Measurements from ENCODE around the gene OR10G4. TPM values are rescaled to one million over a fixed set of nuclear protein-coding genes. Genes with fewer than 3 reads are reported as not detected.
"Not testable (repeated sequence)": the region's sequence is repeated elsewhere in the genome, so short reads cannot be mapped to it uniquely, and the experiment has no call there.

Gene OR10G4
- total and polyA plus RNA-seq, 9 donors = 0.11 TPM; not detected in 8

DNA sequence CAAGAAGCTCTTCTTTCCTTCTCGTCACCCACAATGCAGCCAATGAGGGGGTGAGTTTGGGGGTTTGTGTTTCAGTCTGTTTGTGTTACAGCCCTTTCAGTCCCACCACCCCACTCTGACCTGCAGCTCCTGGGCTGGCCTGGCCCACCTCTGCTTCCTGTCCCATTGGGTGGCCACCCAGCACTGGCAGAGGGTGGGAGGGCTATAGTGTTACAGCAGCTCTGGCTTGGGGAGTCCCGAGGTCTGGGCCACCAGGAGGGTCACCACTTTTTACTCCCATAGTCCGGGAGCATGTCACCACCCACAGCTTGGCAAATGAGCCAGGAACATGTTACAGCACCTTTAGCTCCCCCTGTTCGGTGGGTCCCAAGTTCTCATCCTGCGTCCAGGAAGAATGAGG is 33.5 kb upstream of the OR10G4 start:
- 79 to 85% (median 82%) methylated on average over 5 of the region's 5 CpGs for WGBS, 3 donors
- Histone ChIP-seq H3K9me3 (no peaks in the 10 kb centered on the region), H3K27ac (no peak overlapping the region), H3K27me3 (no peaks in the 10 kb centered on the region), H3K36me3 (no peaks in the 10 kb centered on the region), H3K4me1 (ENCODE audit: insufficient read depth) (no peaks in the 10 kb centered on the region), H3K4me3 (no peak overlapping the region)
- intact Hi-C loops (cut with DNase I) = no loop called here
- TF ChIP-seq EP300 (IDR thresholded peaks at IDR 0.05) = no peak
- TF ChIP-seq POLR2A (IDR thresholded peaks at IDR 0.05) = no peak
- no peak for TF ChIP-seq CTCF (IDR thresholded peaks at IDR 0.05)
- no peak for DNase-seq

- Histone ChIP-seq H3K27me3 (no peaks in the 10 kb centered on the region), H3K4me3 (no peak within 1 kb of the TSS), H3K4me1 (ENCODE audit: insufficient read depth) (no peaks in the 10 kb centered on the region), H3K27ac (no peak within 1 kb of the TSS), H3K36me3 (no peaks in the 10 kb centered on the region), H3K9me3 (no peaks in the 10 kb centered on the region)
- TF ChIP-seq CTCF (IDR thresholded peaks at IDR 0.05) = no peak
- DNase-seq = no peak
- 49 to 74% (median 61%) methylated on average over 1 of the region's 1 CpG for WGBS, 3 donors
- intact Hi-C loops (cut with DNase I) = no loop called here
Measured at GRCh38 chr11:123995119-123995518, 17.7 kb upstream of the OR10G4 start, which contains the start of gene OR10G6. Gene OR10G6, minus strand, starts transcription at chr11:123995161. Its CDS starts 0 bp downstream, at chr11:123995161.

DNA sequence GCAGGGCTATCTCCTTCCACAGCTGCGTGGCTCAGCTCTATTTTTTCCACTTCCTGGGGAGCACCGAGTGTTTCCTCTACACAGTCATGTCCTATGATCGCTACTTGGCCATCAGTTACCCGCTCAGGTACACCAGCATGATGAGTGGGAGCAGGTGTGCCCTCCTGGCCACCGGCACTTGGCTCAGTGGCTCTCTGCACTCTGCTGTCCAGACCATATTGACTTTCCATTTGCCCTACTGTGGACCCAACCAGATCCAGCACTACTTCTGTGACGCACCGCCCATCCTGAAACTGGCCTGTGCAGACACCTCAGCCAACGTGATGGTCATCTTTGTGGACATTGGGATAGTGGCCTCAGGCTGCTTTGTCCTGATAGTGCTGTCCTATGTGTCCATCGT is 3.0 kb downstream of the OR10G4 start:
- H3K9me3 ChIP-seq; H3K4me3 ChIP-seq; H3K27me3 ChIP-seq; intact Hi-C loops (cut with DNase I); H3K36me3 ChIP-seq; H3K4me1 ChIP-seq (ENCODE audit: insufficient read depth); DNase-seq; H3K27ac ChIP-seq: not testable (repeated sequence)
- WGBS, 3 donors = 91 to 97% (median 93%) methylated on average over 4 to 7 of the region's 9 CpGs

DNA sequence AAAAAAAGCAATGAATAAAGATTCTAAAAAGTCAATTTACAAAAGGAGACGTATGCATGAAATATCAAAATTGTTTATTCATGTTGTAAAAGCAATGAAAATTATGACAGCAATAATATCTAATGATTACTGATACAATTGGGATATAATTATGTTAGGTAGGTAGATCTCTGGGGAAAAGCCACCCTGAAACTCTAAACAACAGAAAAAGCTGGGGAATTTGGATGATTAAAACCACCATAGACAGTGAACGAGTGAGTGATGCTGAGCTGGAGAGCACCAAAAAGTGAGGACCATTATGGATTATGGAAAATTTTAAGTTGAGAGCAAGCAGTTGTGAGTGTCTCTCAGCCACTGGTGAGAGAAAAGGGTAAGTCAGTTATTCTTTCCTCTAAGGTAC is 13.7 kb downstream of the OR10G4 start, which contains the start of gene OR10G8:
Gene OR10G8 (plus strand): TSS at position 301 of the 400 bp plus-strand sequence. CDS start 2,825 bp downstream, outside the sequence.
- Histone ChIP-seq H3K4me1 (ENCODE audit: insufficient read depth) (no peaks in the 10 kb centered on the region), H3K27me3 (no peaks in the 10 kb centered on the region), H3K9me3 (no peaks in the 10 kb centered on the region), H3K4me3 (no peak within 1 kb of the TSS), H3K27ac (no peak within 1 kb of the TSS), H3K36me3 (no peaks in the 10 kb centered on the region)
- intact Hi-C loops (cut with DNase I) = no loop called here
- TF ChIP-seq EP300 (IDR thresholded peaks at IDR 0.05) (no peak), CTCF (IDR thresholded peaks at IDR 0.05) (no peak), POLR2A (IDR thresholded peaks at IDR 0.05) (no peak)
- WGBS, 3 donors = 68 to 79% (median 78%) methylated on average over 2 of the region's 2 CpGs
- DNase-seq = no peak

GRCh38 chr11:124036666-124037065 is 23.9 kb downstream of the OR10G4 start:
- H3K27me3 ChIP-seq = peaks cover 2% of the 10 kb centered on the region
- no peaks in the 10 kb centered on the region for H3K4me1 ChIP-seq (ENCODE audit: insufficient read depth)
- H3K9me3 ChIP-seq = no peaks in the 10 kb centered on the region
- no peak overlapping the region for H3K27ac ChIP-seq
- intact Hi-C loops (cut with DNase I) = no loop called here
- no peak overlapping the region for H3K4me3 ChIP-seq
- no peak for TF ChIP-seq EP300 (IDR thresholded peaks at IDR 0.05)
- no peak for TF ChIP-seq POLR2A (IDR thresholded peaks at IDR 0.05)
- TF ChIP-seq CTCF (IDR thresholded peaks at IDR 0.05) = no peak
- 7 to 17% (median 9%) methylated on average over 1 of the region's 1 CpG for WGBS, 3 donors
- no peaks in the 10 kb centered on the region for H3K36me3 ChIP-seq
- DNase-seq = no peak

Data from ovary (tissue), 9 donors.